Measurements from ENCODE around the gene FGD3.

Gene FGD3

DNA sequence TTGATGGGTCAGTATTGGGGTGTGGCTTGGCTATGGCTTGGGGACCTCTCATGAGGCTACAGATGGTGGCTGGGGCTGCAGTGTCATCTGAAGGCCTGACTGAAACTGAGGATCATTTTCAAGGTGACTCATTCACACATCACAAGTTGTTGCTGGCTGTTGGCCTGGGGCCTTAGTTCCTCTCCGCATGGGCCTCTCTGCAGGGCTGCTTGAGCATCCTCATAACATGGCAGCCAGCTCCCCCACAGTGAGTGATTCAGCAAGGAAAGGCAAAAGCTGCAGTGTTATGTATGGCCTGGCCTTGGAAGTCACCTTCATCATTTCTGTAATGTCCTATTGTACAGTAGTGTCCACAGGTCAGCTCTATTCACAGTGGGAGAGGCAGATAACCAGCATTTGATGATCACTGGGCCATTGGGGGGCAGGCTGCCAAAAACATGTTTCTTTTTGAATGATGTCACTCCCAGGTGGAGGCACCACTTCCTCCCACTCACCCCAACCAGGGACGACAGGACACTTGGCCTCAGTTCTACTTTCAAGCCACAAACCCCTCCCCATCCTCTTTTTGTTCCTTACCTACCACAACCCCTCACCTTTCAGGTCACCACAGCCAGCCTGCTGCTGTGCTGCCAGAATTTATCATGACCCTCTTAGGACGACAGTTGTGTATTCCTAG is 14.4 kb downstream of the FGD3 start:
- FAIRE-seq (peak; percentile 78), DNase-seq (ENCODE audit: insufficient read length) (no peak)
- no peak for TF ChIP-seq POLR2AphosphoS5 (IDR thresholded peaks at IDR 0.05; ENCODE audit: low read depth, low read length)
- TF ChIP-seq POLR2A (IDR thresholded peaks at IDR 0.05; ENCODE audit: low read depth, low read length), result no peak
- TF ChIP-seq TAF1 (IDR thresholded peaks at IDR 0.05; ENCODE audit: borderline replicate concordance, low read depth, low read length), result no peak

DNA sequence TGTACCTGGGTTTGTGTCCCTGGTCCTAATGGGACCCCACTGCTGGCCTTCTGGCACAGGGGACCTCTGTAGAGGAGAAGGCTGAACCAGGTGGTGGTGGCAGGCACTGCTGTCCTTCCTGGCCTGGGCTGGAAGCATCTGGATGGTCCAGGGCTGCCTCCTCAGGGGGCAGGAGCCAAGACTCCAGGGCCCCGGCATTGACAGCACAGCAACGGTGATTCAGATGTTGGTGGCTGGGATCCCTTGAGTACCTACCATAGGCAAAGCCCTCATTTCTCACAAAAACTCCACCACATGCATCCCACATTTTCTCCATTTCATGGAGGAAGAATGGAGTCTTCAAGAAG is 15.0 kb downstream of the FGD3 start:
- no peak for DNase-seq (ENCODE audit: insufficient read length)
- TF ChIP-seq POLR2A (IDR thresholded peaks at IDR 0.05; ENCODE audit: low read depth, low read length) (no peak), TAF1 (IDR thresholded peaks at IDR 0.05; ENCODE audit: borderline replicate concordance, low read depth, low read length) (no peak), POLR2AphosphoS5 (IDR thresholded peaks at IDR 0.05; ENCODE audit: low read depth, low read length) (no peak)
- FAIRE-seq, result no peak

DNA sequence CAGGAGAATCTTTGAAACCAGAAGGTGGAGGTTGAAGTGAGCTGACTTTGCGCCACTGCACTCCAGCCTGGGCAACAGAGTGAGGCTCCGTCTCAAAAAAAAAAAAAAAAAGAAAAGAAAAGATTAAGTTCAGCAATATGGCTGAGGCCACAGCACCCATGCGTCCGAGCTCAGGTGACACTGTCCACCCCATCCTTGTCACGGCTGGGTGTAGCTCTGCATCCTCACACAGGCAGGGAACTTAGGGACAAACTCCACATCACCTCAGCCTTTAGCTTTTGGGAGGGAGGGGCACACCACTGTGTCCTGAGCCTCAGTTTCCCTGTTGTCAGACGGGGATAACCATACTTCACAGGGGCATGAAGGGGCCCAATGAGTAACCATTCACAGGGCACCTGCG is 15.5 kb downstream of the FGD3 start:
- TF ChIP-seq POLR2AphosphoS5 (IDR thresholded peaks at IDR 0.05; ENCODE audit: low read depth, low read length) (no peak), POLR2A (IDR thresholded peaks at IDR 0.05; ENCODE audit: low read depth, low read length) (no peak), TAF1 (IDR thresholded peaks at IDR 0.05; ENCODE audit: borderline replicate concordance, low read depth, low read length) (no peak)
- FAIRE-seq, result no peak

DNA sequence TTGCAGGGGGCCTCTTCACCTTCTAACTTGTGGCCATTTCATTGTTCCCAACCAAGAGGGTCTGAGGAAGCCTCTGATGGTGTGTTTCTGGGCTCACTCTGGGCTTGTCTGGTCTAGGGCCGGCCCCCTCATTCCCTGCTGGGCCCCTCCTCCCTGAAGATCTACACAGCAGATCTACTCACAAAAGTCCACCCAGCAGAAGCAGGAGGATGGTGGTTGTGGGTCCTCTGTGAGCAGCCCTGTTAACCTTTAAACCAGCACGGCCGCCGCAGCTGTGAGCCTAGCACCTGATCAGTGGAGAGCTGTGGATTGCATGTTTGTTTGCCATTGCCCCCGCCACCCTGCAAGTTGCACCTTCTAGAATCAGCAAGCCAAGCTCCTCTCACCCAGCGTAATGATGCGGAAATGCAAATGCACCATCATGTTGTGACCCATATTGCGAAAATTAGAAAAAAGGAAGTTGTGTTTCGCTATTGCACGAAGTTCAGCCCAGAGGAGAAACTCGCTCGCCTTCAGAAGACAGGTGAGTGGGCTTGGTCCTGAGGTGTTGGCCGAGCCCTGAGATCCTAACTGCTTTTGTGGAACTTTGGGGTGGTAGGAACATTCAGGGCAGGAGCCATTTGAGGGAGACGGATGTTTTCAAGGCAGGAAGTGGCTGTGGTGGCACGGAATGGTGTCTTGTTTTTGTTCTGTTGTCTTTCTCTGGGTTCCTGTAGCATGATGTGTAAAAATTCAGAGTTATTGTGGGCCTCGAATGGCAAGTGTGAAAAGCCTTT is 16.7 kb downstream of the FGD3 start:
- peak; percentile 96 for FAIRE-seq
- DNase-seq (ENCODE audit: insufficient read length), result no peak
- TF ChIP-seq POLR2A (IDR thresholded peaks at IDR 0.05; ENCODE audit: low read depth, low read length) (peak; percentile 67; the same call in 1 of the 2 replicates), TAF1 (IDR thresholded peaks at IDR 0.05; ENCODE audit: borderline replicate concordance, low read depth, low read length) (0 out of 2 replicates have a peak, but pooled peaks have one; percentile 20), POLR2AphosphoS5 (IDR thresholded peaks at IDR 0.05; ENCODE audit: low read depth, low read length) (peak; percentile 84)

More for the DNA sequence above, 15.5 kb downstream of the FGD3 start:
- no peak for DNase-seq (ENCODE audit: insufficient read length)

DNA sequence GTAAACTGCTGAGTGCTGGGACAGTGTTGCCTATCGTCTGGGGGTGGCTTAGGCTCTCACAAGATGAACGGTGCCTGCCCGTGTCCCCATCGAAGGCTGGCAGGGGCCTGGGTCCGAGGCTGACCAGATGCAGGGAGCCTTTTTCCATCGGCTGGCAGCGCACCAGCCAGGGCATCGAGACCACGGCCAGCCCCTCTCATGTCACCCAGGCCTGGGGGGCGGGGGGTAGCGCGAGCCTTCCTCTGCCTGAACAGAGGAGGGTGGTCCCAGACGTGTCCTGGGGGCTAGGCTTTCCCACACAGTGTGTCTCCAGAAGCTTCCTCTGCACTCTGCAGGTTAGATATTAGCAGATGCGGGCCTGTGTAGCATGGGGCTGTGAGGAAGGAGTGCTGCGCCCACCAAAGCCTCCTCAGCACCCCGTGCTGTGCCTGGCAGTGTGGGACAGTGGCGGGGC is 17.3 kb downstream of the FGD3 start:
- no peak for FAIRE-seq
- TF ChIP-seq POLR2AphosphoS5 (IDR thresholded peaks at IDR 0.05; ENCODE audit: low read depth, low read length) (no peak), TAF1 (IDR thresholded peaks at IDR 0.05; ENCODE audit: borderline replicate concordance, low read depth, low read length) (no peak), POLR2A (IDR thresholded peaks at IDR 0.05; ENCODE audit: low read depth, low read length) (no peak)
- DNase-seq (ENCODE audit: insufficient read length), result no peak

DNA sequence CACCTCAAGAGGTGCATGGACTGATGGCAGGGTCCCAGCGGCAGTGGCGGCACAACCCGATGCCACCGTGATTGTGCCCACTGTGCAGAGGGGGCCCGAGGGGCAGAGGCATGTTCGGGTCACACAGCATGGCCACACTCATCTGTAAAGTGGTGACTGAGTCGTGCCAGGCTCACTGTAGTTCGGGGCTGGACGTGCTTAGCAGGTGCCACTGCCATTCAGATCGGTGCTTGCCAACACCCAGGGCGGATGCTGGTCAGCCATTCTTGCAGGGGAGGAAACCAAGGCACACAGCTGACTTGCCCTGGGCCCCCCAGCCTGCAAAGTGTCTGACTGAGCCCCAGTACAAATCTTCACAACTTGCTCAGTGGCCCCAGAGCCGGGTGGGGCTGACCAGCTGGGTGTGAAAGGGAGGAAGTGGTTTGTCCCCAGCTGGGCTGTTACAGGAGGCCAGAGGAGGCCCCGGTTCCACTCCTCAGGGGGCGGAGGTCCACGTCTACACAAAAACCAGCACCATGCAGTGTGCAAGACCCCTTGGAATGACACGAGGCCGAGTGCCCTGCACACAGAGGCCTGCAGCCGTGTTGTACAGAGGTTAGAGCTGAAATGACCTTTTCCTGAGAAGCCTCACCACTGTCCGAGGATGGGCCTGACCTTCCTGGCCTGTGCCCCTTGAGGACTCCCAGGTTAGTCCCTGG is 17.9 kb downstream of the FGD3 start:
- no peak for TF ChIP-seq POLR2AphosphoS5 (IDR thresholded peaks at IDR 0.05; ENCODE audit: low read depth, low read length)
- no peak for TF ChIP-seq TAF1 (IDR thresholded peaks at IDR 0.05; ENCODE audit: borderline replicate concordance, low read depth, low read length)
- no peak for DNase-seq (ENCODE audit: insufficient read length)
- FAIRE-seq, result peak; percentile 77

DNA sequence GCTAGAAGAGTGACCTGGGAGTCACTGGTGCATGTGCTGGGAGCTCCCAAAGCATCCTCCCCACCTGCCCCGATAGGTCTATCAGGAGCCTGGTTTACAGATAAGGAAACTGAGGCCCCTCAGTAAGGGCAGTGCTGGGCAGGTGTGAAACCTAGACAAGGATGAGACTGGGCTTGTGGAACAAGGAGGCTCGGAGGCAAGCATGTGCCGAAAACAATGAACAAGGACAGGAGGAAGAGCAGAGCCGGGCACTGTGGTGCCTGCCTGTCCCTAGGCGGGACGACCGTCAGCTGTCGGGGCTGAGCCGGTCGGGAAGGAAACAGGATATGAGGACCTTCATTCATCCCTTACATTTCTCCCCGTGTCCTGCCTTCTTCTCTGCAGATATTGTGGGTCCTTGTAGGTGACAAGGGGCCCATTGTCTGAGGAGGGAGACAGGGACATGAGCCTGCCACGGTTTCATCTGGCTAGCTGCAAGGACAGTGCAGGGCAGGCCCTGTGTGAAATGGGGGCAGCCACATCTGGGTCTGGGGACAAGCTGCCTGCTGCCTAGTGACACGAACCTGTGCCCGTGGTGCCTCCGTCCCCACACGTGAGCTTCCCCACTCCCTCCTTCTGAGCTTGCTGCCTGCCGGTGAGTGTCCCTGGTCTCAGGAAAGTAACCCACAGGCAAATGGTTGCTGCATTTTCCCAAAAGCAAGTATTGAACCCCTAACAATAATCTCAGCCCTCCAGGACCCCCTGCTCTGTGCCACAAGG is 18.6 kb downstream of the FGD3 start:
- FAIRE-seq (no peak), DNase-seq (ENCODE audit: insufficient read length) (no peak)
- TF ChIP-seq POLR2AphosphoS5 (IDR thresholded peaks at IDR 0.05; ENCODE audit: low read depth, low read length) (no peak), POLR2A (IDR thresholded peaks at IDR 0.05; ENCODE audit: low read depth, low read length) (no peak)

DNA sequence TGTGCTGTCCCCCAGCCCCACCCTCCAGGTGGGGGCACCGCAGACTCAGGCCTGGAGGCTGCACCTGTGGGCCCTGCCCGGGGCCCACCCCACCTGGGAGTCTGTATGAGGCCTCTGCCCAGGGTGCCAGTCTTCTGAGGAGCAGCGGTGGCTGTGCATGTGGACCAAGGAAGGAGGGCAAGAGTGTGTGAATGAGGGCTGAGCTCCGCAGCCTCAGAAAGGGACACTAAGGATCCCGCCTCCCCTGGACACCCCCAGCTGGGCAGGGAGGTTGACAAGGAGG is 19.1 kb downstream of the FGD3 start:
- no peak for FAIRE-seq
- TF ChIP-seq TAF1 (IDR thresholded peaks at IDR 0.05; ENCODE audit: borderline replicate concordance, low read depth, low read length), result no peak
- TF ChIP-seq POLR2A (IDR thresholded peaks at IDR 0.05; ENCODE audit: low read depth, low read length), result no peak
- no peak for TF ChIP-seq POLR2AphosphoS5 (IDR thresholded peaks at IDR 0.05; ENCODE audit: low read depth, low read length)
- no peak for DNase-seq (ENCODE audit: insufficient read length)

DNA sequence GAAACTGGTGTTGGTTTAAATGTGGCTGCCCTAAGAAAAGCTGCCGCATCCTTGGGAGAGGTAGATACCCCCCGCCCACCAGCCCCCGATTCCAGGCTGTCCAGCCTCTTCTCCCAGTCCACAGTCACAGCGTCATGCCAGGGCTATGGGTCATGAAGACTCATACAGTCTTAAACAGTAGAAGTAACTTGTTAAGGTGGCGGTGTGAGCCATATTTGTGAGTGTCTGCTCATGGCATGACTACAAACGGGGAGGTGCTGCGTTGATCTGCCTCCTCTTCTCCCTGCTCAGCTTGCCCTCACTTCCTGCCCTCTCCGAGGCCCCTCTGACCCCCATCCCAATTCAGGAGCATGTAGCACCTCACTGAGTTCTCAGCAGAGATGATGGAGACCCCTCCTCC is 20.8 kb downstream of the FGD3 start:
- DNase-seq (ENCODE audit: insufficient read length) (no peak), FAIRE-seq (no peak)
- TF ChIP-seq TAF1 (IDR thresholded peaks at IDR 0.05; ENCODE audit: borderline replicate concordance, low read depth, low read length) (no peak), POLR2A (IDR thresholded peaks at IDR 0.05; ENCODE audit: low read depth, low read length) (no peak), POLR2AphosphoS5 (IDR thresholded peaks at IDR 0.05; ENCODE audit: low read depth, low read length) (no peak)

DNA sequence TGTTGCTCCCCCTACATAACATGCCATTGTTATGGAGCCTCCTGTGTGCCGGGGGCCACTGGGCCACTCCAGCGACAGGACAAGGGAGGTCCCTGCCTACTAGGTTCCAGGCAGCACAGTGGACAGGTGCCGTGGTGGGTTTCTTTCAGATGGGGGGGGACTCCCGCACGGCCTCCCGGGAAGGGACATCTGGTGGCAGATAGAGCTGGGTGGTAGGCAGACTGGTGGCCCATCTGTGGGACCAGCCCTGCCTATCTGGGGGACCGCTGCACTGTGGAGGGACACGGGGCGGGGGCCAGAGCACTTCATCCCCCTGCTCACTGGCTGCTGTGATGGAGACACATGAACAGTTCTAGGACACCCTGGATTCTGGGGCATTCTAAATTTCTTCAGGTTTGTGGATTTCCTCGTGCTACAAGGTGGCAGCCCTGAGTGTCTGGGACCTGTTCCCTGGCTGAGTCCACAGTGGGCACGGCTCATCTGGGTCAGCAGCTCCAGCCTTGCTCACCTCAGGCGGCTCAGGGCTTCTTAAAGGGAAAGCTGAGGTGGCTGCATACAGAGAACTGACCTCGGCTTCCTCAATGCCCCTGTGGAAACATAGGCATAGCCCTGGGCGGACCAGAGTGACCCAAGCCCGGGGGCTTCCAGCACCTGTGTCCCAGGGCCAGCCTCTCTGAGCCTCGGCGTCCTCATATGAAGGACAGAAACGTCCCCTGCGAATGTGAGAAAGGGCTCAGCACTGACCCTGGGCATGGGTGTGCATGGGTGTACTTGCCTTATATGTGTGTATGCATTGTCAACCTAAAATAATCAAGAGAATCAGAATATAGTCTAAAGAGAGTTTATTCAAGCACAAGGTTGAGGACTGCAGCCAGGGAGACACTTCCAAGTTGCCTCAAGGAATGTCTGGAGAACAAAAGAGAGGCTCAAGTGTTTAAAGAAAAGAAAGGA is 22.5 kb downstream of the FGD3 start:
- FAIRE-seq (no peak), DNase-seq (ENCODE audit: insufficient read length) (no peak)
- TF ChIP-seq POLR2A (IDR thresholded peaks at IDR 0.05; ENCODE audit: low read depth, low read length), result no peak
- TF ChIP-seq POLR2AphosphoS5 (IDR thresholded peaks at IDR 0.05; ENCODE audit: low read depth, low read length), result no peak
- no peak for TF ChIP-seq TAF1 (IDR thresholded peaks at IDR 0.05; ENCODE audit: borderline replicate concordance, low read depth, low read length)
